Measurements from ENCODE around the gene KRTAP24-1. TPM values are rescaled to one million over a fixed set of nuclear protein-coding genes. Genes with fewer than 3 reads are reported as not detected.

The KRTAP24-1 gene
- total RNA-seq, 3 donors from 2014 or later: not detected

DNA sequence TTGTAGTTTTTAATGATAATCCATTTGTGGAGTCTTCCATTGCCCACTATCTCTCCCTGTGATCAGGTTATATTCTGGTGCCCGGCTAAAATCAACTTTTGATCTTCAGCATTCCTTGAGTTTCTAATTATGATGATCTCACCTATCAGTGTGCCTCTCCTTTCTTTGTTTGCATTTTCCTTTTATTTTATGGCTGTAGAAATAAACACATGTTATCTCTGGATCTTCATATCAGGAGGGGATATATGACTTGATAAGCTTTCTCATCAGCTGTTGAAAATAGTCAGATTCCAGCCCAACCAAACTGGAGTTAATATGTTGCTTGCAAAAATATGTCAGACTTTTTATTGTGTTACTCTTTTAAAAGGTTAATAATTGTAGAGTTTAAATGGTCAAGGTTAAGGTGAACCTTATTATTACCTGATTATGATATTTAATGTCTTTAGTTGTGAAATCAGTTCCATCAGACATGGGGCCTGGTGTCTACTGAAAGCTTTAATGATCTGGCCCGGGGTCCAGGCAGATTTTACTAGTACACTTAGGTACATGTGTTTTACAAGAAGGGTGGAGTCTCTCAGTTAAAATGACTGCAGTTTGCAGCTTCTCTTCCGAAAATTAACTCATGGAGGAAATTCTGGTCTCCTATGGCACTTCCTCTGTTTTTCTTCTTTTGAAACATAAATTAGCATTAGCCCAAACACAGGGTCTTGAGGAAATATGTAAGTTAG, 12.8 kb downstream of the KRTAP24-1 start:
- no peak overlapping the region for H3K4me3 ChIP-seq
- TF ChIP-seq, protein P1, sequence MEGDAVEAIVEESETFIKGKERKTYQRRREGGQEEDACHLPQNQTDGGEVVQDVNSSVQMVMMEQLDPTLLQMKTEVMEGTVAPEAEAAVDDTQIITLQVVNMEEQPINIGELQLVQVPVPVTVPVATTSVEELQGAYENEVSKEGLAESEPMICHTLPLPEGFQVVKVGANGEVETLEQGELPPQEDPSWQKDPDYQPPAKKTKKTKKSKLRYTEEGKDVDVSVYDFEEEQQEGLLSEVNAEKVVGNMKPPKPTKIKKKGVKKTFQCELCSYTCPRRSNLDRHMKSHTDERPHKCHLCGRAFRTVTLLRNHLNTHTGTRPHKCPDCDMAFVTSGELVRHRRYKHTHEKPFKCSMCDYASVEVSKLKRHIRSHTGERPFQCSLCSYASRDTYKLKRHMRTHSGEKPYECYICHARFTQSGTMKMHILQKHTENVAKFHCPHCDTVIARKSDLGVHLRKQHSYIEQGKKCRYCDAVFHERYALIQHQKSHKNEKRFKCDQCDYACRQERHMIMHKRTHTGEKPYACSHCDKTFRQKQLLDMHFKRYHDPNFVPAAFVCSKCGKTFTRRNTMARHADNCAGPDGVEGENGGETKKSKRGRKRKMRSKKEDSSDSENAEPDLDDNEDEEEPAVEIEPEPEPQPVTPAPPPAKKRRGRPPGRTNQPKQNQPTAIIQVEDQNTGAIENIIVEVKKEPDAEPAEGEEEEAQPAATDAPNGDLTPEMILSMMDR (IDR thresholded peaks at IDR 0.05): no peak
- ATAC-seq (no peak), DNase-seq (no peak)
- intact Hi-C loops (cut with DNase I, micrococcal nuclease): no loop called here
- H3K36me3 ChIP-seq (ENCODE audit: low read depth): no peaks in the 10 kb centered on the region
- H3K4me1 ChIP-seq (ENCODE audit: low read depth): peaks cover 4% of the 10 kb centered on the region
- H3K9me3 ChIP-seq: no peaks in the 10 kb centered on the region

DNA sequence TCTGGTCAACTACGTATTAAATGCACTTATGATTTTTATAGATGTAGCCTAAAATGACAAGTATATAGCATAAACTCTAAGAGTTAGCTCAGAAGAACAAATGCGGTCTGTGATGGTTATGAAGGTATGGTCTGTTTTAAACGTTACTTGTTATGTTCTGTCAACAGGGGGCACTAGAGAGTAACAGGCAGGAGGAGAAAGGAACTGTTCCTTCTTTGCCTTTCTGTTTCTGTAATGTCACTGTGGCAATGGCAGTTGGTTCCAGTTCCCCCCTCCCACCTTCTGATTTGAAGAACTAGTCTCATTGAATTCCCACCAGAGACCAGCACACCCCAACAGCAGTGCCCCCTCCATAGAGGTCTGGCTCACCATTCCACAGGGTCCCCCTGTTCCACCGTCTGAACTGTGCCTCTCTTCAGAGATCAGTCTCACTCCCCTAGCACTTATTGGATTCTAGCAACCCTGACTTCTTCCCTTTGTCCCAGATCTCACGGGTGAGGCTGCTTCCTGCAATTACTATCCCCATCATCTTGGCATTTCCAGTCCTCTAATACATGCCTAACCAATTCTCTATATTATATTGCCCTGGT, 14.0 kb downstream of the KRTAP24-1 start:
- intact Hi-C loops (cut with DNase I, micrococcal nuclease): no loop called here
- no peaks in the 10 kb centered on the region for H3K36me3 ChIP-seq (ENCODE audit: low read depth)
- TF ChIP-seq, protein P1 (IDR thresholded peaks at IDR 0.05): no peak
- DNase-seq: no peak
- H3K4me3 ChIP-seq: no peak overlapping the region
- H3K4me1 ChIP-seq (ENCODE audit: low read depth): peaks cover 4% of the 10 kb centered on the region
- peak; percentile 69 for ATAC-seq
- no peaks in the 10 kb centered on the region for H3K9me3 ChIP-seq

DNA sequence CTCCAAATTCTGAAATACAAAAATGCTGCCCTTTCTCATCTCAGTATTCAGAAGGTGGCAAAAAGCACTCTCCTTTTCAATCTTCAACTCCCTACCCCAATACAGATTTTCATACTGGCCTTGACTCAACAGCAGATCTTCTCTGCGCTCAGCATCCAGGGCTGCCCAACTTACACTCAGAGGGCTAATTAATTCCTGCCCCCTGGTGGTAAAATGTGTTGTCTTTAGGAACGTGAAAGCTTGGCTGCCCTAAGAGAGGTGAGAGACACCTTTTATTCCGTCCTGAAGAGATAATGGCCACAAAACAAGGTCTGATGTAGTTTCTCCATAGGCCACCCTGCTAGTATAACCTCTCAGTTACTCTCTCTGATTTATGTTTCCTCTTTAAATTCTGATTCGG, 25.0 kb downstream of the KRTAP24-1 start:
- H3K9me3 ChIP-seq: no peaks in the 10 kb centered on the region
- H3K36me3 ChIP-seq (ENCODE audit: low read depth): no peaks in the 10 kb centered on the region
- ATAC-seq (peak; percentile 53), DNase-seq (peak in 1 of 3 donors; percentile 56)
- TF ChIP-seq, protein P1 (IDR thresholded peaks at IDR 0.05): no peak
- H3K4me1 ChIP-seq (ENCODE audit: low read depth): no peaks in the 10 kb centered on the region
- intact Hi-C loops (cut with DNase I, micrococcal nuclease): no loop called here
- H3K4me3 ChIP-seq: no peak overlapping the region

DNA sequence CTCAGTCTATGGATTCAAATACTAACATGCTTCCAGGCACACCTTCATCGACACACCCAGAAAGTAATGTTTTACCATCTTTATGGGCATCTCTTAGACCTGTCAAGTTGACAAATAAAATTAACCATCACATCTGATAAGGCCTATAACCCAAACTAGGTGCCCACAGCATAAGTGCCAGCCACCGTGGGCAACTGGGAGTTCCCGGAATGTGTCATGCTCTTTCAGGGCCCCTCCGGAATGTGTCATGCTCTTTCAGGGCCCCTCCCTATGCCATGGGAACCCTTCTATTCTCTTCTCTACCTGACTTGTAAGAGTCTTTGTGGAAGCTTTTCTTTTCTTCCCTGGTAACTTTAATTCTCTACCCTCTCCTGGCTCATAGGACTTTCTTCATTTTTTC, 26.6 kb downstream of the KRTAP24-1 start:
- Histone ChIP-seq H3K9me3 (no peaks in the 10 kb centered on the region), H3K4me1 (ENCODE audit: low read depth) (no peaks in the 10 kb centered on the region), H3K36me3 (ENCODE audit: low read depth) (no peaks in the 10 kb centered on the region), H3K4me3 (no peak overlapping the region)
- TF ChIP-seq, protein P1 (IDR thresholded peaks at IDR 0.05): no peak
- intact Hi-C loops (cut with DNase I, micrococcal nuclease): no loop called here
- DNase-seq: peak in 2 of 3 donors; percentile 40 to 50
- peak; percentile 91 for ATAC-seq

DNA sequence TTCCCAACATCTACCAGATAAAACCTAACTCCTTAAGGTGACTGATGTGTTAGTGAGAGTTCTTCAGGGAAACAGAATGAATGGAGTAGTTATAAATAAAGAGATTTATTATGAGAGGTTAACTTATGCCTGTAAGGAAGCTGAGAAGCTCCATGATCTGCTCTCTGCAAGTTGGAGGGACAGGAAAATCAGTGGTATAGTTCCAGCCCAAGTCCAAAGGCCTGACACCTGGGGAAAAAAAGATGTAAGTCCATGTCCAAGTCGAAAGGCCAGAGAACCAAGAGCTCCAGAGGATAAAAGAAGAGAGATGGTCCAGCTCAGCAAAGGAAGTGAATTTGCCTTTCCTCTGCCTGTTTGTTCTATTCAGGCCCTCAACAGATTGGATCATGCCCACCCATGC, 27.1 kb downstream of the KRTAP24-1 start:
- Histone ChIP-seq H3K4me3 (no peak overlapping the region), H3K9me3 (no peaks in the 10 kb centered on the region), H3K4me1 (ENCODE audit: low read depth) (no peaks in the 10 kb centered on the region), H3K36me3 (ENCODE audit: low read depth) (no peaks in the 10 kb centered on the region)
- no peak for DNase-seq
- intact Hi-C loops (cut with DNase I, micrococcal nuclease): no loop called here
- TF ChIP-seq, protein P1 (IDR thresholded peaks at IDR 0.05): no peak
- ATAC-seq: peak; percentile 61
